ENCODE measurements around the gene LIPJ.

LIPJ gene

GRCh38 chr10:88616250-88616977 lies 29.9 kb downstream of the LIPJ start:
- Histone ChIP-seq H3K27ac (ENCODE audit: low read depth, low read length) (no peak overlapping the region), H3K4me3 (ENCODE audit: low read length) (no peak overlapping the region), H3K36me3 (ENCODE audit: control insufficient read depth, insufficient read depth, low read length) (no peaks in the 10 kb centered on the region), H3K27me3 (ENCODE audit: control insufficient read depth, insufficient read depth, low read length) (no peaks in the 10 kb centered on the region), H3K9ac (ENCODE audit: low read length) (no peak overlapping the region), H3K4me1 (ENCODE audit: control insufficient read depth, insufficient read depth, low read length) (no peaks in the 10 kb centered on the region)

GRCh38 chr10:88617772-88618300 lies 31.3 kb downstream of the LIPJ start:
- no peak overlapping the region for H3K27ac ChIP-seq (ENCODE audit: low read depth, low read length)
- no peaks in the 10 kb centered on the region for H3K4me1 ChIP-seq (ENCODE audit: control insufficient read depth, insufficient read depth, low read length)
- H3K27me3 ChIP-seq (ENCODE audit: control insufficient read depth, insufficient read depth, low read length): no peaks in the 10 kb centered on the region
- no peaks in the 10 kb centered on the region for H3K36me3 ChIP-seq (ENCODE audit: control insufficient read depth, insufficient read depth, low read length)
- no peak overlapping the region for H3K4me3 ChIP-seq (ENCODE audit: low read length)
- no peak overlapping the region for H3K9ac ChIP-seq (ENCODE audit: low read length)

- Histone ChIP-seq H3K36me3 (ENCODE audit: control insufficient read depth, insufficient read depth, low read length) (no peaks in the 10 kb centered on the region), H3K27me3 (ENCODE audit: control insufficient read depth, insufficient read depth, low read length) (no peaks in the 10 kb centered on the region), H3K4me1 (ENCODE audit: control insufficient read depth, insufficient read depth, low read length) (no peaks in the 10 kb centered on the region), H3K4me3 (ENCODE audit: low read length) (no peak overlapping the region), H3K9ac (ENCODE audit: low read length) (no peak overlapping the region), H3K27ac (ENCODE audit: low read depth, low read length) (no peak overlapping the region)
Observed at GRCh38 chr10:88618496-88618895, 31.9 kb downstream of the LIPJ start.

GRCh38 chr10:88620441-88620840 lies 33.9 kb downstream of the LIPJ start:
- no peaks in the 10 kb centered on the region for H3K27me3 ChIP-seq (ENCODE audit: control insufficient read depth, insufficient read depth, low read length)
- no peaks in the 10 kb centered on the region for H3K36me3 ChIP-seq (ENCODE audit: control insufficient read depth, insufficient read depth, low read length)
- no peak overlapping the region for H3K4me3 ChIP-seq (ENCODE audit: low read length)
- no peak overlapping the region for H3K9ac ChIP-seq (ENCODE audit: low read length)
- H3K27ac ChIP-seq (ENCODE audit: low read depth, low read length): no peak overlapping the region
- no peaks in the 10 kb centered on the region for H3K4me1 ChIP-seq (ENCODE audit: control insufficient read depth, insufficient read depth, low read length)

GRCh38 chr10:88623835-88624234 lies 37.3 kb downstream of the LIPJ start:
- Histone ChIP-seq H3K4me1 (ENCODE audit: control insufficient read depth, insufficient read depth, low read length) (no peaks in the 10 kb centered on the region), H3K36me3 (ENCODE audit: control insufficient read depth, insufficient read depth, low read length) (no peaks in the 10 kb centered on the region), H3K27me3 (ENCODE audit: control insufficient read depth, insufficient read depth, low read length) (no peaks in the 10 kb centered on the region), H3K27ac (ENCODE audit: low read depth, low read length) (no peak overlapping the region), H3K4me3 (ENCODE audit: low read length) (no peak overlapping the region), H3K9ac (ENCODE audit: low read length) (no peak overlapping the region)

GRCh38 chr10:88624840-88625239 lies 38.3 kb downstream of the LIPJ start:
- no peak overlapping the region for H3K4me3 ChIP-seq (ENCODE audit: low read length)
- H3K36me3 ChIP-seq (ENCODE audit: control insufficient read depth, insufficient read depth, low read length): no peaks in the 10 kb centered on the region

GRCh38 chr10:88640186-88640585 lies 53.6 kb downstream of the LIPJ start:
- Histone ChIP-seq H3K27ac (ENCODE audit: low read depth, low read length) (no peak overlapping the region), H3K9ac (ENCODE audit: low read length) (no peak overlapping the region), H3K36me3 (ENCODE audit: control insufficient read depth, insufficient read depth, low read length) (no peaks in the 10 kb centered on the region), H3K27me3 (ENCODE audit: control insufficient read depth, insufficient read depth, low read length) (no peaks in the 10 kb centered on the region), H3K4me1 (ENCODE audit: control insufficient read depth, insufficient read depth, low read length) (no peaks in the 10 kb centered on the region), H3K4me3 (ENCODE audit: low read length) (no peak overlapping the region)

More at GRCh38 chr10:88624840-88625239, 38.3 kb downstream of the LIPJ start:
- Histone ChIP-seq H3K27me3 (ENCODE audit: control insufficient read depth, insufficient read depth, low read length) (no peaks in the 10 kb centered on the region), H3K4me1 (ENCODE audit: control insufficient read depth, insufficient read depth, low read length) (no peaks in the 10 kb centered on the region), H3K9ac (ENCODE audit: low read length) (no peak overlapping the region), H3K27ac (ENCODE audit: low read depth, low read length) (no peak overlapping the region)

GRCh38 chr10:88642209-88642608 lies 55.6 kb downstream of the LIPJ start:
- no peaks in the 10 kb centered on the region for H3K36me3 ChIP-seq (ENCODE audit: control insufficient read depth, insufficient read depth, low read length)
- no peak overlapping the region for H3K9ac ChIP-seq (ENCODE audit: low read length)
- no peaks in the 10 kb centered on the region for H3K27me3 ChIP-seq (ENCODE audit: control insufficient read depth, insufficient read depth, low read length)
- no peak overlapping the region for H3K4me3 ChIP-seq (ENCODE audit: low read length)
- H3K4me1 ChIP-seq (ENCODE audit: control insufficient read depth, insufficient read depth, low read length): no peaks in the 10 kb centered on the region
- H3K27ac ChIP-seq (ENCODE audit: low read depth, low read length): no peak overlapping the region

GRCh38 chr10:88642963-88643362 lies 56.4 kb downstream of the LIPJ start:
- H3K4me1 ChIP-seq (ENCODE audit: control insufficient read depth, insufficient read depth, low read length): no peaks in the 10 kb centered on the region
- H3K36me3 ChIP-seq (ENCODE audit: control insufficient read depth, insufficient read depth, low read length): no peaks in the 10 kb centered on the region
- H3K27ac ChIP-seq (ENCODE audit: low read depth, low read length): no peak overlapping the region
- H3K27me3 ChIP-seq (ENCODE audit: control insufficient read depth, insufficient read depth, low read length): no peaks in the 10 kb centered on the region
- H3K9ac ChIP-seq (ENCODE audit: low read length): no peak overlapping the region
- no peak overlapping the region for H3K4me3 ChIP-seq (ENCODE audit: low read length)

DNA sequence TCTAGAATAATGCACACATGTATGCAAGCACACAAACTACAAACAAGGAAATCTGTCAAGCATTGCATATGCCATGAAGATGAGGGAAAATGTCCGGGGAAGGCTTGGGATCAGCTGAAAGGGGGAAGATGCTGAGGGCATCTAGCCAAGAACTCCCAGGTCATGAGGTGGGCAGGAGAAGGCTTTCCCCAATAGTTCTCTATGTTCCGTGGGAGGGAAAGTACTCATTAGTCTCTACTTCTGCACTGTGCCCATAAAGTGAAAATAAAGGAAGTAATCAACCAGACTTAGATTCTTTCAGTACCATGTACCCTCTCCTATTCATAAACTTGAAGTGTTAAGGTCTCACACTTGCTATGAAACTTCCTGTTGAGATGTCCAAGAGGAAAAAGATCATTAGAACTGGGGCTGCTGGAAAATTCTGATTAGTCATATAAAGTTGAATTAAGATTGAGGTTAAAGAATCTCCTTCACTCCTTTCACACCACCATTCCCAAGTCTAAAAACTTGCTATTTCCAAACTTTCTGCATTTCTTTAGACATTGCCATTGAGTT lies 60.6 kb downstream of the LIPJ start:
- Histone ChIP-seq H3K36me3 (ENCODE audit: control insufficient read depth, insufficient read depth, low read length) (no peaks in the 10 kb centered on the region), H3K4me3 (ENCODE audit: low read length) (no peak overlapping the region), H3K27ac (ENCODE audit: low read depth, low read length) (no peak overlapping the region), H3K4me1 (ENCODE audit: control insufficient read depth, insufficient read depth, low read length) (no peaks in the 10 kb centered on the region), H3K9ac (ENCODE audit: low read length) (no peak overlapping the region), H3K27me3 (ENCODE audit: control insufficient read depth, insufficient read depth, low read length) (no peaks in the 10 kb centered on the region)

DNA sequence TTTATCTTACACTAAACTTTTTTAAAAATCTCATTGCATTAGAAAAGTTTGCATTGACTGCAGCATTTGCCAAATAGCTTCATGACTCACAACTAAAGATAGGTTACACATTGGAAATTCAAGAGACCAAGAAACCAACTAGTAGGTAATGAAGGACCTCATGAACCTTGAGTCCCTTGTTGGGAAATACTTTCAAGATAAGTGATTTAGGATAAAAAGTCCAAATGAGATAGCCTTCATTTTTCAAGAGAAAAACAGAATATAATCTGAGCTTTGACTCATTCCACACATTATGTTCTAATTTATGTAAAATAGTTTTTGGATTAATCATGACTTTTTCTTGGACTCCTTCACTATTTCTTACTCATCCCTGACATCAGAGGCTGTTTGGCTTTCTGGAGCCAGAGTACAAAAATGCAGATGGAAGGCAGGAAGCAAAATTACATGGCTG lies 64.6 kb downstream of the LIPJ start:
- Histone ChIP-seq H3K4me1 (ENCODE audit: control insufficient read depth, insufficient read depth, low read length) (no peaks in the 10 kb centered on the region), H3K9ac (ENCODE audit: low read length) (no peak overlapping the region), H3K4me3 (ENCODE audit: low read length) (no peak overlapping the region), H3K27me3 (ENCODE audit: control insufficient read depth, insufficient read depth, low read length) (no peaks in the 10 kb centered on the region), H3K36me3 (ENCODE audit: control insufficient read depth, insufficient read depth, low read length) (no peaks in the 10 kb centered on the region), H3K27ac (ENCODE audit: low read depth, low read length) (no peak overlapping the region)

- H3K4me3 ChIP-seq (ENCODE audit: low read length): no peak overlapping the region
- H3K9ac ChIP-seq (ENCODE audit: low read length): no peak overlapping the region
- no peaks in the 10 kb centered on the region for H3K4me1 ChIP-seq (ENCODE audit: control insufficient read depth, insufficient read depth, low read length)
- no peaks in the 10 kb centered on the region for H3K27me3 ChIP-seq (ENCODE audit: control insufficient read depth, insufficient read depth, low read length)
- no peak overlapping the region for H3K27ac ChIP-seq (ENCODE audit: low read depth, low read length)
- H3K36me3 ChIP-seq (ENCODE audit: control insufficient read depth, insufficient read depth, low read length): no peaks in the 10 kb centered on the region
Observed at GRCh38 chr10:88652616-88653015, 66.1 kb downstream of the LIPJ start.

Data from rectal smooth muscle tissue (tissue), 1 donor.